ENCODE data around the gene BCL2L11.
A peak's percentile ranks its signal among the peaks of the same experiment; 100 is the strongest.

Gene BCL2L11

DNA sequence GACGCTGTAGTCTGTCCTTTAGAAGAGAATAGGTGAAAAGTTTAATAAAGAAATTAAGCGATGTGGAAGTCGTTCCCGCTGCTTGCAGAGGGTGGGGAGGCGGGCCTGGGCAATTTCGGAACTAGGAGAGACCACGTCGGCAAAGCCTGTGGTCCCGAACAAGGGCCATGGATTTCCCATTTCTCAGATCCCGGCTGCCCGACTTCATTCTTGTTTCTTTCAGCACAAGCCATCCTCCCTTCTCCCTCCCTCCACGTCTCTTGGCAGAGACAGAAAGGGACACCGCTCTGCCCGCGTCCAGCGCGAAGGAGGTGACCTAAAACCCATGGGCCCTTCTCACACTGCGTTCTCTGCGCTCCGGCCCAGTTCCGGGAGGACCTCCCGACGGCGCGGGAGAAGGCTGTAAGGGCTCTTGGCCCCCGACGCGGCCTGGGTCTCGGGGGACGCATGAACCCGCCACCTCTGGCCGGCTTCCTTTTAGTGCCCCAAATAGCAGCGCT lies 2.2 kb upstream of the BCL2L11 start:
- DNase-seq: peak; percentile 19

DNA sequence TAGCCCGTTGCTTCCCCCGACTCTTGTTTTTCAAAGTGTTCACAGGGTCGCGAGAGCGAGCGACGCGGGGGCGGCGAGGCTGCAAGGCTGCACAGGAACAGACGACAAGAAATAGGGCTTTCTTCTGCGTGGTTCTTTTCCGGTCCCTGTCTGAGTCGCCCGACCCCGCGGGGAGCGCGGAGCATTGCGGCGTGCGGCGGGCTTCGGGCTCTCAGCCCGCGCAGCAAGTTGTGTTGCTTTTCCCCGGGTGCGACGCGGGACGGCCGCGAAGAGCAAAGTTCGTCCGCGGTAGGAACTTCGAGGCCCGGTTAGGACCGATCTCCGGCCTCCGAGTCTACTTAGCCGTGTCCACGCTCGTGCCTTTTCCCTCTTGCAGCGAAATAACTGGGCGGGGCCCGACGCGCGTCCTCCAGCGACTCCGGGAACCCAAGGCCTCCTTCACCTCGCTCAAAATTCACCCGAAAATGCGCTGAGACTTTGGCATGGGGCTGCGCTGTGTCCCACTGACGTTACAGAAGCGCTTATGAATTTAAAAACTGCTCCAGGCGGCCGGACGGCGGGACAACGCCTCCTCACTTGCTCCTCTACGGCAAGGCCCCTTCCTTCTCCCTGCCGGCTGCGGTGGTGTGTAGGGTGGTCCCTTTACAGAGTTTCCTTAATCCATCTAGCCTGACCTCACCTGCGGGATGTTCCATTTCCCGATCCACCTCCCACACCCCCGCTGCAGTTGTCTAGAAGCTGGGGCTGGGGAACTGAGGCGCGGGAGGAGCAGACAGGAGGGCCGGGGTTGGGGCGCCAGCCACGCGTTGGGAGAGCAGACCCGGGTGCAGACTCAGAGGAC lies 1.5 kb upstream of the BCL2L11 start:
- DNase-seq: no peak

DNA sequence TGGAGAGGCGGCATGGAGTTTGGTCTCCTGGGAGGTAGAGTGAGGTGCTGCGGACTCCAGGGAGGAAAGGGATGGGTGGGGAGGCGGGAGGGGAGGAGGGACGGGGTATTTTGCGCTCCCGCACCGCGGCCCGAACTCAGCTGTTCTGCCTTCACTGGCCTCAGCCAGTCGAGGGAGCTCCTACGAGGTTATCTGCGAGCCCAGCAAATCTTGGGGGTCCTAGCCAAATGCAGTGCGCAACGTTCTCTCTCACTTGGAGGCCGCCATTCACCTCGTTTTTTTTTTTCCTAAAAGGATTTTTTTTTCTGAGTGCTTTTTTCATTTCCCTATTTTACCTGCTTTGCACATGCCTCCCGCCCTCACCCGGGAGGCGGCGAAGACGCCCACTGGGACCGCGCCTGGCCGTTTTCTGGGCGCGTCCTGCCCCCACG lies 877 bp upstream of the BCL2L11 start:
- DNase-seq: peak; percentile 27

DNA sequence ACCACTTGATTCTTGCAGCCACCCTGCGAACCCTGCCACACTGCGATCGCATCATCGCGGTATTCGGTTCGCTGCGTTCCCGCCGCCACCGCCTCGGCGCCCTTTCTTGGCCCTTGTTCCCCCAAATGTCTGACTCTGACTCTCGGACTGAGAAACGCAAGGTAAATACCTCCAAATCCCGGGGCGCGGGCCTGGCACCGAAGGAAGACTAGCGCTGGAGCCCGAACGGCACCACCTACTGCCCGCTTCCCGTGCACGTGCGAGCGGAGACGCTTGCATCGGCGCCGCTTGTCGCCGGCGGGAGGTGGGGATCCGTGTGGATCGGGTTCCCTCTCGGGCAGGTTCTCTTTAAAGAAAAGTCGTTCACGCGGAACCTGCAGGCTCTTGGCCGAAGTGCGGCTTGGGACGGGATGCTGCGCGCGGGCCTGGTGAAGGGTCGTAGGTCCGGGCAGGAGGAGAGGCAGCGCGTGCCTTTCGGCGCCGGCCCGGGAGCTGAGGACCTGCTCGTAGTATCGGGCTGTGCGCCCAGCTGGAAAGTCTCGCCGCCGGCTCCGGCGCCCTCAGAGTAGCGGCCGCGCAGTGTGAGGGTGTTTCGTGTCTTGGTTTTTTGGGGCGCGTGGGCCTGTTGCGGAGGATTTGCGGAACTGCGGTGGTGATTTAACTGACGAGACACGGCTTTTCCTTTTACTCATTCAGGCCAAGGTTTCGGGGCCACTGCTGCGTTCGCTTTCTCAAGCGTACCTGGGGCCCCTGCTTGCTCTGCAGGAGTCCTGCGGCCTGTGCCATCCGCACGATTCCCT lies 514 bp downstream of the BCL2L11 start:
- peak; percentile 54 for DNase-seq

DNA sequence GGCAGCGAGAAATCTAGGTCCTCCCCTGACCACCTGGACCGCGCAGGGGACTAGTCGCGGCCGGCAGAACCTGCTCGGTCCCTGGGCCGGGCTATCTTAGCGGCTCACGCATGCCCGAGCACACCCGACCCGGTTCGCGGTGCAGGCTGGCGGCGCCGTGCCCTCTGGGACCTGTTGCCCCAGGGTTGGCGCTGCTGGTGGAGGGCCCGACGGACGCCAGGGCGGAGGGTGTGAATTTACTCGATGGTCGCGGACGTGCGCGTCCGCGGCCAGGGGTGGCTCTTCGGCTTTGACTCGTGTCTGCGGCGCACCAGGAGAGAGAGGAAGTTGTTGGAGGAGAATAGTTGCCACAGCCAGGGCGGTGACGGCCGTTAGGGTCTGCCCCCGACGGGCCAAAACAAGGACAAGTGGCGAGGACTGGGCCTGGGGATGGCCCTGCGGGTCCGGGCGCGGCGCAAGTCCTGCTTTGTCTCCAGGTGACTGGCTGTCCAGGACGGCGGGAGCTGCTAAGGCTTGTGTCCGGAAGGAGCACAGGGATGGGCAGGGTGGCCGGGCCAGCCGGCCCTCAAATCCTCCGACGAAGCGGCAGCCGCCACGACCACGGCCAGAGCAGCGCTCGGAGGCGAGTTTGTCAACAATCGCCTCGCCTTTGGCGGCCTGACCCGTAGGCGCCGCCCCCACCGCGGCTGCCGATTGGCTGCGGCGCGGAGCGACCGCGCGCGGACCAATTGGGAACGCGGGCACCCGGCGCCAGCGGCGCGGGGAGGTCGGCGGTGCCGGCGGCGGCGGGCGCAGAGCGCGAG lies 1.3 kb downstream of the BCL2L11 start:
- peak; percentile 94 for DNase-seq

DNA sequence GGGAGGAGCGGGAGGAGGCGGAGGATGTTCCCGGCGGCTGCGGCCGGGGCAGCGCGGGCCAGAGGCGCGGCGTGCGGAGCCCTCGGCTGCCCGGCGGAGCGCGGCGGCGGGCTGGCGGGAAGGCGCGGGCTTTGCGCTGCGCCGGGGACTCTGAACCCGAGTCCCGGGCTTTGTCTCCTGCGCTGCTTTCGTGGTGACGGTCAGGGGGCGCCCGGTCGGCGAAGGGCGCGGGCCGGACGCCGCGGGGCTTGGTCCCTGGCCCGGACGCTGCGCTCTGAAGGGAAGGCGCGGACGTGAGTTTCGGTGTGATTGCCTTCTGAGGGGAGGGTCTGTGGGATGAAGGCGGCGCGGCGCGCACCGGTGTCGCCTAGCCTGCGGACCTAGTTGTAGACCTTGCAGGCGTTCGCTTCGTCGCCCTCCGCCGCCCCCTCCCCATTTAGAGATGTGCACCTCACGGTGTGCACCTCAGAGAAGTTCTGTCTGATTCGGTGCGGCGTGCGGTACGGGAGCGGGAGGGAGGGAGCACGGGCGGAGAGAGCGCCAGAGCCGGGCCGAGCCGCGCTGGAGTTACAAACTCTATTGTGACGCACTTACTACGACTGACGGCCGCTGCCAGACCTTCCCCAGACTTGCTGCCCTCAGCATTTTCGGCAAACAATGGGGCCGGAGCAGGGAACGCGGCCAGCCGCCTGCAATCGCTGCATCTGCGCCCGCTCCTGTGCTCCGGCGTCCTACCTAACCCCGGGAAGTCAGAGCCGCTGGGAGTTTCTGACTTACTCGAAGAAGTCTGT lies 2.1 kb downstream of the BCL2L11 start:
- peak; percentile 80 for DNase-seq

DNA sequence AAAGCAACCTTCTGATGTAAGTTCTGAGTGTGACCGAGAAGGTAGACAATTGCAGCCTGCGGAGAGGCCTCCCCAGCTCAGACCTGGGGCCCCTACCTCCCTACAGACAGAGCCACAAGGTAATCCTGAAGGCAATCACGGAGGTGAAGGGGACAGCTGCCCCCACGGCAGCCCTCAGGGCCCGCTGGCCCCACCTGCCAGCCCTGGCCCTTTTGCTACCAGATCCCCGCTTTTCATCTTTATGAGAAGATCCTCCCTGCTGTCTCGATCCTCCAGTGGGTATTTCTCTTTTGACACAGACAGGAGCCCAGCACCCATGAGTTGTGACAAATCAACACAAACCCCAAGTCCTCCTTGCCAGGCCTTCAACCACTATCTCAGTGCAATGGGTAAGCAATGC lies 3.0 kb downstream of the BCL2L11 start:
- no peak for DNase-seq

DNA sequence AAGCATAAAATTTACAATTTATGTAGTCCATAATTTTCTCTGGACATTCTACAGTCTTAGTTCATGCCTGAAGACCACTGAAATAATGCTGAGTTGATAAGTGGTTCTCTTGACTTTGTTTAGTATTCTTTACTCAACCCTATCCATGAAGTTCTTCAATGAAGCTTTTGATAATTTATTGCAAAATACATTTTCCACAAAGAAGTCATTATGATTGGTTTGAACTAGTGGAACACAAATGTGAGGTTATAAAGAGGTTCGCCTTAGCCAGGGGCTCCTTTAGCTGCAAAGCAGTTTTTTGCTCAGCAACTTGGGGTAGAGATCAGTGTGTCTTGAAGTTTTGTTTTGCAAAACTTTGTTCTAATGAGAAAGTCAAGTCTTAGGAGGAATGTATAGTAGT lies 5.9 kb downstream of the BCL2L11 start:
- DNase-seq: no peak

DNA sequence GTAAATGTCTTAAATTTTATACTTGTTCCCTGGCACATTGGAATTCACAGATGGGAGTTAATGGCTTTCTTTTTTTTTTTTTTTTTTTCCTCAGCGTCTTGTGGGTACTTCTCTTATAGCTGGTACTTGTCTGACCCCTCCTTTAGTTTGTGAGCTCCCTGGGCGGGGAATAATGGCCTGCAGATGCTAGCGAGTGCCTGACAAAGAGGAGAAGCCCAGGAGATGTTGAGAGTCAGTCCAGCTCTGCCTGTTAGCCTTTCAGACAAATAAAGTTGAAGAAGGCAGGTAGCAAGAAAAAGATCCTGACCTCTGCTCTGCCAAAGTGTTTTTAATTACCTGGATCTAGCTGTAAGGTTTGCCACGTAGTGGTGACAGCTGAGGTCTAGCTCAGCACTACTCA lies 6.6 kb downstream of the BCL2L11 start:
- DNase-seq: no peak

DNA sequence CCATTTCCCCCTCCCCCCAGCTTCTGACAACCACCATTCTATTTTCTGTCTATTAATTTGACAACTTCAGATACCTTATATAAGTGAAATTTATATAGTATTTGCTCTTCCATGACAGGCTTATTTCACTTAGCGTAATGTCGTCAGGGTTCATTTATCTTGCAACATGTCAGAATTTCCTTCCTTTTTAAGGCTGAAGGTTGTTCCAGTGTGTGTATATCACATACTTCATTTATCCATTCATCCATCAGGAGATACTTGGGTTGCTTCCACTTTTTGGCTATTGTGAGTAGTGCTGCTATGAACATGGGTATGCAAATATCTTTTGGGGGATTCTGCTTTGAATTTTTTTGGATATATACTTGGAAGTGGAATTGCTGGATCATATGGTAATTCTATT lies 7.4 kb downstream of the BCL2L11 start:
- peak; percentile 52 for DNase-seq

DNA sequence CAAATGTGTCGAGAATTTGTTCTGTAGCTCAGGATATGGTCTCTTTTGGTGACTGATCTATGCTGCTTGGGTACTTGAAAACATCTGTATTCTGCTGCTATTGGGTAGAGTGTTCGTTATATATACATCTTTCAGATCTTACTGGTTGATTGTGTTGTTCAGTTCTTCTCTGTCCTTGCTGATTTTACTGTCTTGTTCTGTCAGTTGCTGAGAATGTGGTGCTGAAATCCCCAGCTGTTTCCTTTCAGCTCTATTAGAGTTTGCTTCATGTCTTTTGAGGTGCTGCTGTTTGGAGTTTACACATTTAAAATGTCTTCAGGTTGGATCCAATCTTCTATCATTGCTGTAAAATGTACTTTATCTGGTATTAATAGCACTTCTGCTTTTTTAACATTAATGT lies 12.9 kb downstream of the BCL2L11 start:
- DNase-seq: no peak

DNA sequence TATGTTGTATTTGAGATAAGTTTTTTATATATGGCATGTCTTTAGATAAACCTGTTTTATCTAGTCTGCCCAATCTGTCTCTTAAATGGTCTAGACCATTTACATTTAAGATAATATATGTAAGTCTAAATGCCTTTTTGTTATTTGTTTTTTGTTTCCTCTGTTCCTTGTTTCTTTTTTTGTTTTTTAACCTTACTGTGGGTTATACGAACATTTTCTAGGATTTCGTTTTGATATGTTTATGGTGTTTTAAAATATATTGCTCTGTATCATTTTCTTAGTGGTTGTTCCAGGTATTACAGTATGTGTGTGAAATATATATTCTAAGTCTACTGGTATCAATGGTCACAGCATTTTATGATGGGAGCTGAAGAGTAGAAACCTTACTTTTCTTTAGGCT lies 13.3 kb downstream of the BCL2L11 start:
- no peak for DNase-seq

DNA sequence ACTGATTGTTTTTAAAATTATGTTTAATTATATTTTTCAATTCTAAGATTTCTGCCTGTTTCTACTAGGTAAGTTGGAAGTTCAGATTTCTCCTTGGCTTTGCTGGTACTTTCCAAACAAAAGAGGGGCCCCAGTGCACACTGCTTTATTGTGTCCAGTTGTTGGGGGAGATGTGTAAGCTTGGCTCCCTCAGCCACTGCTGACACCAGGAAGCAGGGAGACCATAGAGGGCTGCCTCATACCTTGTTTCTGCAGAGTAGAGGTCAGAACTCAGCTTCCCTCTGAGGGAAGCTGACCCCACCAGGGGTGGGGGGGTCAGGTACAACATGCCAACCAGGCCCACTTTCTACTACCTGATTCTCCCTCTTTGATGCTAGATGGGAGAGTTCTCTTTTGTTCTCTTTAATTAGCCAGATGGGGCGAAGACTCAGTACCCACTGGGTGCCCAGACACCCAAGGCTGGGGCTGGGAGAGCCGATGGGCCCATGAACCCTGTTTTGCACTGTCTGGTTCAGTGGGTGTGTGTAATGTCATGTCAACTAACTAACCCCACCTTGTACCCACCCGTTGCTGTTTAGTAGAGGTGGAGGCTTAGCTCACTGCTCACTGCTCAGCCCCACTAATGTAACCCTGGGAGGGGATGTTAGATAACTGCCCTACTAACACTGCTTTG lies 14.7 kb downstream of the BCL2L11 start:
- DNase-seq: no peak

DNA sequence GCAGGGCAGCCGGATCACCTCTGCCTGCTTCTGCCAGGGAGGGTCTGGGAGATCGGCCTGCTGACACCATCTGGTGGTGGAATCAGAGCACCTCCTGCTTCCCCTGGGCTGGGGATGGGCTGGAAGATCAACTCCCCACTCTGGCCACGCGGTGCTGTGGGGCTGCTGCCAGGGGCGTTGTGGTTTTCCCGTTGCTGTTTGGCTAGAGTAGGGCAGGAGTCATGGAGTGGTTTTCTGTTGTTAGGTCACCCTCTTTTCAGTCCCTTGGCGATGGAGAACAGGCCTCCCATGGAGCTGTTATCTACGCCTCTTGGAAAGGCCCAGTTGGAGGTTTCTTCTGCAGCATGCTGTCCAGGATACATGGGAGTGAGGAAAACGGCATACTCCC lies 15.2 kb downstream of the BCL2L11 start:
- DNase-seq: peak; percentile 36

DNA sequence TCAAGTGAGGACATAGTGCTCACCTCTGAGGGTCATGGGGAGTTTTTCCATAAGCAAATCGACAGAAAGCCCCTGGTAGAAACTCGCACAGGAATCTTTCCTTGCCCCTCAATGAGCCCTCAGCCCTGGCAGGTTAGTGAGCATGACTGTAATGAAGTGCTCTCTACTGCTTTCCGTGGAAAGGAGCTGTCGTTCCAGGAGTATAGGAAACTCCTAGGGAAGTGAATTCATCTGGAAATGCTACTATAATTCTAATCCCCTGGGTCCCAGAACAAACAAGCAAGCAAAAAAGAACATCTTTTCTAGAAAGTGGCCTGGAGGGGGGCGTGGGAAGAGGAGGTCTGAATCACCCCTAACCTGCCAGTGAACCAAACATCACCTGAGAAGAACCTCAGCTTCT lies 18.1 kb downstream of the BCL2L11 start:
- DNase-seq: no peak

DNA sequence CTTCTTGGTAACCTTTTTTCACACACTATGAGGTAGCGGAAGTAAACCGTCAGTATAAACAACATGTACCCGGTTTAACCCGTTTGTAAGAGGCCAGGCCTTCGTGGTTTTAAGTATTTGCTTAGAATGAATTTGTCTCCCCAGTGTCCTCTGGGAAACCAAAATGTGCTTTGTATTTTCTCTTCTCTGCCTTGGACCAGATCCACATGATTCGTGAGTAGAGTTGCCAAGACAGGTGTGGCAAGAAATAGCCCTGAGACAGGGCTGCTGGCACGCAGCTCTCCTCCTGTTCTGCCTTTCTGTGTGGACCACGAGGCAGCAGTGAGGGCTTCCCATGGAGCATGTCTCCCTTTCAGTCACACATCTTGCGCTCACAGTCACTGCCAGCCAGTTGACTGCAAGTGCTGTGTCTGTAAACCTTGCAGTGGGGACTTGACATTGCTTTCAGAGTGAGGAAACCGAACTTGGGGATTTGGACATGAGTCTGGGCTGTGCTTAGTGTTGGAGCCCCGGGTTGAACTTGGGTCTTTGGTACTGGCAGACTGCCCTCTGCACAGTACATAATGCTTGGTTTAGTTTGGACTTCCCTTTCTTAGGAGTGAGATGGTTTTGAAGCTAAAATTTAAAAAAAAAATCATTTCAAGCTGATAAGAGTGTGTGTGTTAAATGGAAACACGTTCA lies 19.1 kb downstream of the BCL2L11 start:
- DNase-seq: no peak

DNA sequence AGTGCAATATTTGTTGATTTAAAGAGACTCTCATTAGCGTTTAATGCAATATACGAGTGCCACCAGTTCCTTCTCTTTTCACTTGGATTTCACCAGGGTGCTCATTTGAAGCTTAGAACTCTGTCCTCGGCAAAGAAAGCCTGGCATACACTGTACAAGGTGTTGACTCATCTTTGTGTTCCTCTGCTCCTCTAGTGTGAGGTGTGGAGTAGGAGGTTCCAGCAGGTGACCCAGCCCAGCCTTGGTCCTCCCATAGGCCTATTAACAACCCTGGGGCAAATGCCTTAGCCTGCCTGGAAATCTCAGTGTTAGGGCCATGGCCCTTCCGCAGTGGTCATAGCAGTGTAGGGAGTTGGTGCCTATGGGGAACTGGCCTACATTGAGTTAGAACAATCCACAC lies 20.1 kb downstream of the BCL2L11 start:
- no peak for DNase-seq

DNA sequence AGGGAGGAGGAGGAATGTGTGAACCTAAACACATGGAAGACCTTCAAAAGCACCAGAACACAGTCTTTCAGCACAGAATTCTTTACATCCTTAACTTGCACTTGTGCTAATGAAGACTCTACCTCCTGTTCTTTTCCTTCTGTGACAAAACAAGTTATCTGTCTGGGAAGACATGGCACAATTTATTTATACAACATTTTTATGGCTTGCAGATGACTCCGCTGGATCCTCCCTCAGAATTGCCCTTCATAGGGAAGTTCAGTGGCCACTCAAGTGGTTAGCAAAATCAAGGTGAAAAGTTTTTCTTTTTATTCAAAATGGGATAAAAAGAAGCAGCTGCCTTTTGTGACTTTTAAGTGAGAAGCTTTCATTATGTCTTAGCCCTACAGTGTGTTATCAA lies 21.4 kb downstream of the BCL2L11 start:
- DNase-seq: no peak

DNA sequence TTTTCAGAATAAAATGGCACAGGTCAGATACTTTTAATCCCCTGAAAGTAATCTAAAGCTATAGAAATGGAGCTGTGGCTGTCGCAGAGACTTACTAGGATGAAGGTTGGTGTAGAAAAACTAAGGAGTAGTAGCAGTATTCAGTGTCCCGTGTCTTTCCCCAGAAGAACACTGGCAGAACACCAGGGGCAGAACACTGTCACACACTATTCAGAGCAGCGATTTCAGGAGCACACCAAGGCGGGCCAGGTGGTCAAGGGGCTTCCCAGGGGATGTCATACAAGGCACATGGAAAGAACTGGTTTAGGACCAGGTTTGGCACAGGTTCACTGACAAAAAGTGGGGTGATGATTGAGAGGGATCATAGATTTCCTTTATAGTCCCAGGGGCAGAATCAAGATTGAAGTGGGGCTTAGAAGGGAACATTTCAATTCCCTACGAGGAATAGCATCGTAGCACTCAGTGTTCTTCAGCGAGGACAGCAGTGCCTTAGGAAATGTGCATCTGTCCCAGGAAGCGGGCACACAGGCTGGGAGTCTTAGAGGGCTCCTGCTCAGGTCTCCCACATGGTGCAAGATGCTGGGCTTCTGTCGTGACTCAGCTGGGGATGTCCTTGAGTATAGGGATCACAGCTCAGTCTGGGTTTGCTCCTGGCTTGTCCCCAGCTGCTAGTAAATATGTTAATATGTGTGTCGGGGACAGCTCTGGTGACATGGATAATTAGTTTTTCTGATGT lies 22.6 kb downstream of the BCL2L11 start:
- no peak for DNase-seq

DNA sequence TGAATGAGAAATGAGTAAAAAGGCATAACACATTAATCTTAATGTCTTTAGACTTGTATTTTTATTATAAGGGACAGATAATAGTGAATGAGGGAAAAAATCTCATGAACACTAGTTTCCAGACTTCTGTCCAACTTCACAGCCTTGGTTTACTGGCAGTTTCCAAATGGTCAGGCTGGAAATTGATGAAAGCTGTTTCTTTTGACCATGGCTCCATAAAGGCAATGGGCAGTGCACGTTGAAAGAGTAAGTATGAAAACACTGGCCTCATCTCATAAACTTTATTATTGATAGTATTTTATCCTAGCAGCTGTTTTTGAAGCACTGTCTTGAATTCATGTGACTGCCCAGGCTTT lies 23.1 kb downstream of the BCL2L11 start:
- no peak for DNase-seq
